ENCODE data around the gene ERC2. TPM values are rescaled to one million over a fixed set of nuclear protein-coding genes. Genes with fewer than 3 reads are reported as not detected.

The ERC2 gene
- total RNA-seq, 2 donors from 2014 or later: 1.2 TPM; not detected in 1

- DNase-seq (ENCODE audit: low spot score) (no peak), ATAC-seq (ENCODE audit: insufficient number of reproducible peaks, low FRiP score, low read depth) (no peak)
- Histone ChIP-seq H3K27me3 (replicated peaks; ENCODE audit: insufficient read depth) (no peaks in the 10 kb centered on the region), H3K36me3 (no peaks in the 10 kb centered on the region), H3K27ac (no peak overlapping the region), H3K9me3 (no peaks in the 10 kb centered on the region), H3K4me1 (ENCODE audit: control insufficient read depth in 1 of 2, low read depth in 2 of 2) (no peaks in the 10 kb centered on the region), H3K4me3 (no peak overlapping the region)
- TF ChIP-seq CTCF (IDR thresholded peaks at IDR 0.05): no peak
These were observed 876.4 kb downstream of the ERC2 start for GRCh38 chr3:55591888-55592287.

DNA sequence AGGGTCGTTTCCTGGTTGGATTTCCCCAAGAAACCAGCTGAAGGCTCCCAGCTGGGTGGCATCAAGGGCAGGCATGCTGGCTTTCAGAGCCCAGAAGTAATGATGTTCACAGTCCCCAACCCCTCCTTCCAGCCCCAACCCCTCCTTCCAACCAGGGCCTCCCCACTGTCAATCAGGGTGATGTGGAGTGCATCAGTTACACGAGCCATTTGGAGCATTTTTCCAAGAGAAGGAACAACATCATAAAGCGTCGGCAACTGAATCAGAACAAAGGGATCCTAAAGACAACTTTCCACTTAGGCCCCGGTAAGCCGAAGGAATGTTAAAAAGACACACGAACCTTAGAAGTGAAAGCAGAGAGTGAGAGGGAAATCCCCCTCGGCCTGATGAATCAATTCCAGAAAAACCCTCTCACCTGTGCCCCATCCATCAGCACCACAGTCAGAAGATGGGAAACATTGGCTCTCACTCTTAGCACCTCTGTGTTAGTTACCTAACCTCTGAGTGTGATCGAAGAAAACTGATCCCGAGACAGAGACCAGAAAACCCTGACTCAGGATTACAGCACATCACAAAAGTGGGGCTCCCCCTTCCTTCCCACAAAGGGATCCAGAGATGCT, 880.0 kb downstream of the ERC2 start:
- Histone ChIP-seq H3K4me3 (no peak overlapping the region), H3K27ac (no peak overlapping the region), H3K27me3 (replicated peaks; ENCODE audit: insufficient read depth) (no peaks in the 10 kb centered on the region), H3K36me3 (no peaks in the 10 kb centered on the region), H3K4me1 (ENCODE audit: control insufficient read depth in 1 of 2, low read depth in 2 of 2) (no peaks in the 10 kb centered on the region), H3K9me3 (no peaks in the 10 kb centered on the region)
- DNase-seq (ENCODE audit: low spot score): no peak
- no peak for TF ChIP-seq CTCF (IDR thresholded peaks at IDR 0.05)
- ATAC-seq (ENCODE audit: insufficient number of reproducible peaks, low FRiP score, low read depth): no peak

- DNase-seq (ENCODE audit: low spot score) (no peak), ATAC-seq (ENCODE audit: insufficient number of reproducible peaks, low FRiP score, low read depth) (no peak)
- no peaks in the 10 kb centered on the region for H3K9me3 ChIP-seq
- TF ChIP-seq CTCF (IDR thresholded peaks at IDR 0.05): no peak
- H3K4me3 ChIP-seq: no peak overlapping the region
- H3K27ac ChIP-seq: no peak overlapping the region
- no peaks in the 10 kb centered on the region for H3K27me3 ChIP-seq (replicated peaks; ENCODE audit: insufficient read depth)
- H3K36me3 ChIP-seq: no peaks in the 10 kb centered on the region
- H3K4me1 ChIP-seq (ENCODE audit: control insufficient read depth in 1 of 2, low read depth in 2 of 2): no peaks in the 10 kb centered on the region
These were observed 882.4 kb downstream of the ERC2 start for GRCh38 chr3:55585856-55586255.

DNA sequence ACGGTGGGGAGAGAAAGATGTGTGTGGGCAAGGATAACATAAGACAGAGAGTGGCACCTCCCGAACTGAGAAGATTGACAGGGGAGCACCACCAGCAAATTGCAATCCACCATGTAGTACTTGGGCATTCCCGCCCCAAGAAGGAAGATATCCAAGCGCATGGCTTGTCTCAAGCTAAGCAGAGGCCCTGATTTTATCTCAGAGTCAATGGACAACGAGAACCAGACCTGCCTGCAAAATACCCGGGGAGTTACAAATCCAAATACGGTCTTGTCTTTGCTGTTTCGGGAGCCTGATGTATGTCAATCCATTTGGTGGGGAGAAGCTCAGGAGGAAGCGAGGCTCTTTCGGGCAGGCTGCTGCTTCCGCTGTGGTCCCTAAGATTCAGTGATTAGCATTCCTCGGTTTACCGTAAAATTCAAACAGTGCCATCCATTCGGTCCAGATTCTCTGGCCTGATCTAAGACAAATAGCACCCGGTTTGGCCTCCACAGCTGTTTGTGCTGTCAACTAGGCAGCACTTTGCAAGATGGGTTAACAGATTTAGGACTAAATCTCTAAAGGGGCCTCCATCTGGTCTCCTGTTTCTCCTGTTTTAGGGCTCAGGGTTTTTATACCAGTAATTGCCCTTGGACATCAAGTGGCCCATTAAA, 883.4 kb downstream of the ERC2 start:
- DNase-seq (ENCODE audit: low spot score) (no peak), ATAC-seq (ENCODE audit: insufficient number of reproducible peaks, low FRiP score, low read depth) (no peak)
- Histone ChIP-seq H3K27me3 (replicated peaks; ENCODE audit: insufficient read depth) (no peaks in the 10 kb centered on the region), H3K4me1 (ENCODE audit: control insufficient read depth in 1 of 2, low read depth in 2 of 2) (no peaks in the 10 kb centered on the region), H3K9me3 (no peaks in the 10 kb centered on the region), H3K27ac (no peak overlapping the region), H3K36me3 (no peaks in the 10 kb centered on the region), H3K4me3 (no peak overlapping the region)
- TF ChIP-seq CTCF (IDR thresholded peaks at IDR 0.05): no peak

- Histone ChIP-seq H3K36me3 (no peaks in the 10 kb centered on the region), H3K4me3 (no peak overlapping the region), H3K27me3 (replicated peaks; ENCODE audit: insufficient read depth) (no peaks in the 10 kb centered on the region), H3K27ac (no peak overlapping the region), H3K4me1 (ENCODE audit: control insufficient read depth in 1 of 2, low read depth in 2 of 2) (no peaks in the 10 kb centered on the region), H3K9me3 (no peaks in the 10 kb centered on the region)
- no peak for DNase-seq (ENCODE audit: low spot score)
- no peak for TF ChIP-seq CTCF (IDR thresholded peaks at IDR 0.05)
- no peak for ATAC-seq (ENCODE audit: insufficient number of reproducible peaks, low FRiP score, low read depth)
These were observed 884.2 kb downstream of the ERC2 start for GRCh38 chr3:55584030-55584429.
